Mesenchymal stem cell (in vitro differentiated cells and primary cell): Measurements from ENCODE around the gene OSBPL3.

Source experiments
- DNase-seq: peaks from one replicate; pipeline ENCODE4 v3.0.0-alpha.2; 2013
- H2AFZ ChIP-seq: one replicate; pipeline ENCODE4 v1.6.1; 2013; ENCODE audit warnings: low read depth, mild to moderate bottlenecking, control low read depth, inconsistent platforms, low read length, moderate library complexity
- H2AK5ac ChIP-seq: 2 replicates; pipeline ENCODE4 v1.6.1; 2013; ENCODE audit warnings: low read length, moderate library complexity, mild to moderate bottlenecking, inconsistent platforms; ENCODE audit not compliant: severe bottlenecking
- H2BK120ac ChIP-seq: one replicate; pipeline ENCODE4 v1.6.1; 2013; ENCODE audit warnings: low read depth, mild to moderate bottlenecking, inconsistent platforms, low read length, moderate library complexity
- H2BK12ac ChIP-seq, 2 experiments: one replicate each; pipeline ENCODE4 v1.6.1; 2013; ENCODE audit warnings: inconsistent platforms in 2 of 2, low read length in 2 of 2, mild to moderate bottlenecking in 2 of 2, moderate library complexity in 2 of 2, control low read depth in 1 of 2
- H2BK15ac ChIP-seq: one replicate; pipeline ENCODE4 v1.6.1; 2013; ENCODE audit warnings: mild to moderate bottlenecking, low read depth, inconsistent platforms; ENCODE audit not compliant: poor library complexity, severe bottlenecking
- H2BK5ac ChIP-seq: 2 replicates; pipeline ENCODE4 v1.6.1; 2013; ENCODE audit warnings: low read depth, mild to moderate bottlenecking, low read length, control low read depth, inconsistent platforms; ENCODE audit not compliant: poor library complexity, severe bottlenecking
- H3K14ac ChIP-seq, 2 experiments: one replicate each; pipeline ENCODE4 v1.6.1; 2013; ENCODE audit warnings: inconsistent platforms in 2 of 2, low read length in 2 of 2, control low read depth in 1 of 2, mild to moderate bottlenecking in 1 of 2, moderate library complexity in 1 of 2
- H3K18ac ChIP-seq, 2 experiments: one replicate each; pipeline ENCODE4 v1.6.1; 2013; ENCODE audit warnings: inconsistent platforms in 2 of 2, low read length in 2 of 2, control low read depth in 1 of 2, low read depth in 1 of 2, mild to moderate bottlenecking in 1 of 2
- H3K23ac ChIP-seq, 2 experiments: one replicate each; pipeline ENCODE4 v1.6.1; 2013; ENCODE audit warnings: inconsistent platforms in 2 of 2, low read length in 2 of 2, mild to moderate bottlenecking in 2 of 2, moderate library complexity in 2 of 2, control low read depth in 1 of 2
- H3K27ac ChIP-seq: 2 replicates; pipeline ENCODE4 v1.5.1; 2013; ENCODE audit warnings: mild to moderate bottlenecking, moderate library complexity, low read length, control low read depth, inconsistent platforms; ENCODE audit not compliant: poor library complexity, severe bottlenecking
- H3K27me3 ChIP-seq, 2 experiments: 2 replicates each; pipeline versions ENCODE4 v1.6.1 to v1.7.0; 2013; ENCODE audit warnings: low read length in 2 of 2, mild to moderate bottlenecking in 2 of 2, moderate library complexity in 2 of 2, control low read depth in 1 of 2, inconsistent platforms in 1 of 2; ENCODE audit not compliant: control insufficient read depth in 1 of 2, insufficient read depth in 1 of 2
- H3K36me3 ChIP-seq, 2 experiments: 2 replicates each; pipeline versions ENCODE4 v1.6.1 to v1.7.0; 2013; ENCODE audit warnings: low read length in 2 of 2, control low read depth in 1 of 2, inconsistent platforms in 1 of 2, low read depth in 1 of 2, mild to moderate bottlenecking in 1 of 2; ENCODE audit not compliant: insufficient read depth in 2 of 2, control insufficient read depth in 1 of 2
- H3K4ac ChIP-seq, 2 experiments: one replicate each; pipeline ENCODE4 v1.6.1; 2013; ENCODE audit warnings: inconsistent platforms in 2 of 2, low read length in 2 of 2, mild to moderate bottlenecking in 2 of 2, moderate library complexity in 2 of 2, control low read depth in 1 of 2, low read depth in 1 of 2
- H3K4me1 ChIP-seq: 2 replicates; pipeline ENCODE4 v1.6.1; 2013; ENCODE audit warnings: low read depth, low read length, control low read depth; ENCODE audit not compliant: control insufficient read depth, insufficient read depth
- H3K4me2 ChIP-seq: 2 replicates; pipeline ENCODE4 v1.6.1; 2013; ENCODE audit warnings: low read length, mild to moderate bottlenecking, inconsistent platforms; ENCODE audit not compliant: poor library complexity, severe bottlenecking
- H3K4me3 ChIP-seq, 2 experiments: 2 replicates each; pipeline versions ENCODE4 v1.5.1 to v1.7.0; 2013; ENCODE audit warnings: low read length in 2 of 2, mild to moderate bottlenecking in 2 of 2, control low read depth in 1 of 2, low read depth in 1 of 2; ENCODE audit not compliant: insufficient read depth in 1 of 2
- H3K79me1 ChIP-seq: replicated peaks from 2 replicates; pipeline ENCODE4 v1.6.1; 2013; ENCODE audit warnings: mild to moderate bottlenecking, control low read depth, low read length, inconsistent platforms; ENCODE audit not compliant: poor library complexity, severe bottlenecking
- H3K9ac ChIP-seq: 2 replicates; pipeline ENCODE4 v1.7.0; 2013; ENCODE audit warnings: mild to moderate bottlenecking, low read length, moderate library complexity
- H3K9me3 ChIP-seq: 2 replicates; pipeline ENCODE4 v1.7.0; 2013; ENCODE audit warnings: mild to moderate bottlenecking, low read length; ENCODE audit not compliant: control insufficient read depth
- H4K8ac ChIP-seq: one replicate; pipeline ENCODE4 v1.6.1; 2013; ENCODE audit warnings: inconsistent platforms, mild to moderate bottlenecking, low read length, moderate library complexity
- H4K91ac ChIP-seq: one replicate; pipeline ENCODE4 v1.6.1; 2013; ENCODE audit warnings: mild to moderate bottlenecking, low read length, inconsistent platforms
- WGBS: methylation state at CpG from one replicate; pipeline ENCODE4 v1.1.7; 2013; ENCODE audit warnings: mixed read lengths; 5-methylcytosine and 5-hydroxymethylcytosine counted together

The OSBPL3 gene

DNA sequence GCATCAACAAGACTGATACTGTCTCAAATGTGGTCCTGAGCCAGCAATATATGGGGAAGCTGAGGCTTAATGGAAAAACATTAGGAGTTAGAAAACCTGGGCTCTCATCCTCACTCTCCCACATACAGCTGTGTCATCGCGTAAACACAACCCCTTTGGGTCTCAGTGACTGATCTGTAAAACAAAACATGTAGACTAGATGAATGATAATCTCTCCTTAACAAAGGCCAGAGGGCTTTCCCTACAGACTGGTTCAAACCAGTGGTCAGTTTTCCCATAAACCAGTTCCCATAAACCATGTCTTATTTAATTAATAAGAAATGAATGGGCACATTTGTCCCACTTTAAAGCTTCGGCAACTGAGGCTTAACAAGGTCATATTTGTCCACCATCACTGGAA lies 48.1 kb downstream of the OSBPL3 start:
- Histone ChIP-seq H3K4me1 (peaks cover 6% of the 10 kb centered on the region), H2BK120ac (no peak overlapping the region), H2BK12ac (no peak overlapping the region), H3K9ac (no peak overlapping the region), H3K79me1 (peaks cover 22% of the 10 kb centered on the region), H3K14ac (no peak overlapping the region), H3K4me2 (no peak overlapping the region), H3K36me3 (peaks cover 0 to 11% of the 10 kb centered on the region in 2 experiments), H4K91ac (no peak overlapping the region), H2BK5ac (peak overlapping the region; percentile 9), H2AFZ (no peak overlapping the region), H3K18ac (peak overlapping the region in 1 of 2 experiments; percentile 40), H2AK5ac (peak overlapping the region; percentile 63), H4K8ac (no peak overlapping the region), H3K4ac (no peak overlapping the region), H3K4me3 (no peak overlapping the region), H3K27ac (peak overlapping the region; percentile 86), H3K9me3 (no peaks in the 10 kb centered on the region), H3K23ac (no peak overlapping the region), H2BK15ac (no peak overlapping the region), H3K27me3 (no peaks in the 10 kb centered on the region)
- WGBS: 96% methylated on average over 3 of the region's 3 CpGs
- DNase-seq: no peak

- H3K9me3 ChIP-seq: no peaks in the 10 kb centered on the region
- no peak overlapping the region for H3K9ac ChIP-seq
- no peak overlapping the region for H2BK12ac ChIP-seq
- H3K4me3 ChIP-seq: no peak overlapping the region
- no peak overlapping the region for H2BK120ac ChIP-seq
- H3K18ac ChIP-seq: no peak overlapping the region
- no peak overlapping the region for H2BK5ac ChIP-seq
- H4K91ac ChIP-seq: no peak overlapping the region
- no peak overlapping the region for H2AFZ ChIP-seq
- no peak overlapping the region for H3K14ac ChIP-seq
- H4K8ac ChIP-seq: no peak overlapping the region
- no peak overlapping the region for H3K4ac ChIP-seq
- no peak overlapping the region for H2BK15ac ChIP-seq
- DNase-seq: no peak
- H3K23ac ChIP-seq: no peak overlapping the region
- WGBS: no CpG with 5 or more reads among the region's 1 CpG
- H2AK5ac ChIP-seq: no peak overlapping the region
- peaks cover 6% of the 10 kb centered on the region for H3K4me1 ChIP-seq
- H3K4me2 ChIP-seq: no peak overlapping the region
- no peaks in the 10 kb centered on the region for H3K27me3 ChIP-seq
- peaks cover 0 to 11% of the 10 kb centered on the region in 2 experiments for H3K36me3 ChIP-seq
- H3K27ac ChIP-seq: no peak overlapping the region
- H3K79me1 ChIP-seq: peaks cover 23% of the 10 kb centered on the region
Measured at GRCh38 chr7:24930856-24931255, 49.1 kb downstream of the OSBPL3 start.

DNA sequence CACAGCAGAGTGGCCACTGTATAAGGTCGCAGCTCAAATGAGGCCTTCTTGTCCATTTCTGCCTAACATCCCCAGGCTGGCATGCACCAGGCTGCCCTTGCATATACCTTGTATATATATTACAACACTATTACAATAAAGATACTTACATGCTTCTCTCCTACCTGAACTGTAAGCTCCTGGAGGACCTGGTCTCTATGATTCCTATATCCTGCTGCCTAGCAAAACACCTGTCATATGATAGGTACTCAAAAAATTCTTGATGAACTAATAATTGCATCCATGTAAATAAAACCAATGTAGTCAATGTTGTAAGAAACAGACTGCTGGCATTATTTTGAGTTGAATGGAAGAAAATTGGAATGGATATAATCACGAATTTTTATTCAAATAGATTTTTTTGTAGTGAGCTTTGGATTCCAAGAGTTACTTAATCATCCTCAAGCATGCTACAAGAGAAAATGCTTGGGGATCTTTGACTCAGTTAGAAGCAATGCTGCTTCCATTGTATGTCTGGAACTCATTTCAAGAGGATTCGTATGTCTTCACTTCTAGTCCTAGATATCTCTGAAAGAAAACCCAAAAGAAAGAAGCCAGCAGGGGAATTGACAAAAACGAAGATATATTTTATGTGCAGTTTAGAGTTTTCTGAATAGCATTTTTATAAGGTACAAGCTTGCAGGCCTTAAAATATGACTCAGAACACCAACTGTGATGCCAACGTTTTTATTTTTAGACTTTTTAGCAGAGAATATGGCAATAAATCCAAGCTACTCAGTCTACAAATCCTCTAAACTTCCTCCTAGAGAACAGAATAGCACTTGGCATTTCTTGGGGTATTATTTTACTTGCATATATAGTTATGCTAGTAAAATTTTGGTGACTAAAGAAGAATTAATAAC lies 53.1 kb downstream of the OSBPL3 start:
- Histone ChIP-seq H3K36me3 (peaks cover 0 to 11% of the 10 kb centered on the region in 2 experiments), H3K4me1 (peaks cover 5% of the 10 kb centered on the region), H2AFZ (no peak overlapping the region), H3K18ac (peak overlapping the region in 1 of 2 experiments; percentile 5), H2BK120ac (no peak overlapping the region), H4K8ac (no peak overlapping the region), H3K14ac (no peak overlapping the region), H2BK5ac (no peak overlapping the region), H3K9me3 (no peaks in the 10 kb centered on the region), H2AK5ac (no peak overlapping the region), H4K91ac (no peak overlapping the region), H3K27me3 (no peaks in the 10 kb centered on the region), H3K27ac (no peak overlapping the region), H2BK12ac (no peak overlapping the region), H3K23ac (no peak overlapping the region), H2BK15ac (no peak overlapping the region), H3K9ac (peak overlapping the region; percentile 14), H3K79me1 (peaks cover 36% of the 10 kb centered on the region), H3K4ac (no peak overlapping the region), H3K4me2 (no peak overlapping the region), H3K4me3 (peak overlapping the region in 1 of 2 experiments; percentile 21)
- 88% methylated on average over 3 of the region's 5 CpGs for WGBS
- no peak for DNase-seq

GRCh38 chr7:24924375-24924774 lies 55.6 kb downstream of the OSBPL3 start:
- no peak overlapping the region for H3K14ac ChIP-seq
- H3K9ac ChIP-seq: no peak overlapping the region

More at GRCh38 chr7:24924375-24924774, 55.6 kb downstream of the OSBPL3 start:
- Histone ChIP-seq H3K4me2 (no peak overlapping the region), H2BK120ac (no peak overlapping the region), H2AFZ (no peak overlapping the region), H3K23ac (no peak overlapping the region), H4K8ac (no peak overlapping the region), H2BK15ac (no peak overlapping the region), H3K79me1 (peaks cover 35% of the 10 kb centered on the region), H3K4me1 (peaks cover 5% of the 10 kb centered on the region), H3K4ac (no peak overlapping the region), H3K36me3 (no peaks in the 10 kb centered on the region), H2BK12ac (no peak overlapping the region), H3K9me3 (no peaks in the 10 kb centered on the region), H3K27ac (no peak overlapping the region), H3K18ac (no peak overlapping the region), H4K91ac (no peak overlapping the region), H3K27me3 (no peaks in the 10 kb centered on the region), H2BK5ac (no peak overlapping the region), H3K4me3 (no peak overlapping the region), H2AK5ac (no peak overlapping the region)
- no peak for DNase-seq
- 98% methylated on average over 7 of the region's 7 CpGs for WGBS
